Measurements from ENCODE around the gene ZNF678. TPM values are rescaled to one million over a fixed set of nuclear protein-coding genes. Genes with fewer than 3 reads are reported as not detected.

The ZNF678 gene
- total and polyA plus RNA-seq, 3 experiments from 2014 or later: 4.0 to 8.5 (median 8.2) TPM

Other genes starting within 250 kb of the ZNF678 start
- under 1 TPM; 0.42 to 0.72 TPM for gene CDC42BPA, start 245.1 kb upstream of the ZNF678 start, total RNA-seq
- gene CDC42BPA, start 245.1 kb upstream of the ZNF678 start, polyA plus RNA-seq: 0.44 TPM
- gene JMJD4, start 171.7 kb downstream of the ZNF678 start, total RNA-seq: 10 to 100 TPM; 23.1 to 25.8 TPM
- 28.0 TPM for gene JMJD4, start 171.7 kb downstream of the ZNF678 start, polyA plus RNA-seq
- gene SNAP47, start 171.9 kb downstream of the ZNF678 start, total RNA-seq: 10 to 100 TPM; 27.0 to 28.4 TPM
- gene SNAP47, start 171.9 kb downstream of the ZNF678 start, polyA plus RNA-seq: 47.4 TPM

Measured in CD8-positive, alpha-beta memory T cell (primary cell).